ENCODE measurements around the gene CDYL2.

The CDYL2 gene

DNA sequence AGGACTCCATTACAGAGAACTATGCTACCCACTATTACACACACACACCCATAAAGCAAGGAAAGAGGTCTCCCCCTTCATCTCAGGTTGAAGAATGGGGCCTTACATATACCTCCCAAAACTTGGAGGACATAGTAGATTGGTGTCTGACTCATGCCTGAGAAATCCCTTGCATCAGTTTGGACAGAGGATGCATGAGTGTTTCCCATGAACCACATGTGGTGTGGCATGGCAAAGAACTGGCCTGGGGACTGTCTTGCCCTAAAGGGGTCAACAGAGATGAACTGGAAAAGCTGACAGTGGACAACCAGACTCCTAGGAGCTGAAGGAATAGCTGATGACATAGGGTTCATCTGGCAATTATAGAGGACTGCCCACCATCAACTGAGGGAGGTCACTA is 209.6 kb downstream of the CDYL2 start:
- H3K18ac ChIP-seq (ENCODE audit: low read length): no peak overlapping the region
- no peak overlapping the region for H4K91ac ChIP-seq (ENCODE audit: low read depth, low read length, poor library complexity)
- H3K9me3 ChIP-seq (replicated peaks in 1 of 2; ENCODE audit: control insufficient read depth in 2 of 2, insufficient read depth in 1 of 2, low read depth in 1 of 2, low read length in 2 of 2): peaks cover 0 to 1% of the 10 kb centered on the region in 2 donors
- no peak overlapping the region for H3K9ac ChIP-seq (ENCODE audit: low read depth, low read length, poor library complexity)
- no peak overlapping the region for H3K4me2 ChIP-seq (ENCODE audit: insufficient read depth, low read length, poor library complexity, severe bottlenecking)
- no peak overlapping the region for H4K8ac ChIP-seq (ENCODE audit: low read depth, low read length)
- H2AK5ac ChIP-seq (ENCODE audit: low read depth, low read length): no peak overlapping the region
- H3K36me3 ChIP-seq (replicated peaks in 1 of 2; ENCODE audit: control insufficient read depth in 2 of 2, insufficient read depth in 2 of 2, low read length in 2 of 2): no peaks in the 10 kb centered on the region
- no peak overlapping the region for H2BK12ac ChIP-seq (ENCODE audit: low read length)
- H3K79me1 ChIP-seq (ENCODE audit: low read depth, low read length): no peaks in the 10 kb centered on the region
- DNase-seq (ENCODE audit: low spot score): no peak
- H3K14ac ChIP-seq (ENCODE audit: low read length): no peak overlapping the region
- no peak overlapping the region for H2BK15ac ChIP-seq (ENCODE audit: low read length)
- no peak overlapping the region for H2AFZ ChIP-seq (ENCODE audit: low read length)
- H3K23ac ChIP-seq (ENCODE audit: low read depth, low read length, poor library complexity): no peak overlapping the region
- no peak overlapping the region for H2BK120ac ChIP-seq (ENCODE audit: low read depth, low read length)
- no peak overlapping the region for H3K4ac ChIP-seq (ENCODE audit: low read length)
- no peak overlapping the region for H2BK5ac ChIP-seq (ENCODE audit: low read length)
- no peaks in the 10 kb centered on the region for H3K27me3 ChIP-seq (ENCODE audit: control insufficient read depth in 3 of 3, insufficient read depth in 3 of 3, low read depth in 1 of 3, low read length in 3 of 3)
- H3K27ac ChIP-seq (replicated peaks; ENCODE audit: low read length): no peak overlapping the region
- H3K4me3 ChIP-seq (ENCODE audit: low read length in 2 of 2): no peak overlapping the region
- no peaks in the 10 kb centered on the region for H3K4me1 ChIP-seq (ENCODE audit: control insufficient read depth in 2 of 2, insufficient read depth in 1 of 2, low read depth in 1 of 2, low read length in 2 of 2)

DNA sequence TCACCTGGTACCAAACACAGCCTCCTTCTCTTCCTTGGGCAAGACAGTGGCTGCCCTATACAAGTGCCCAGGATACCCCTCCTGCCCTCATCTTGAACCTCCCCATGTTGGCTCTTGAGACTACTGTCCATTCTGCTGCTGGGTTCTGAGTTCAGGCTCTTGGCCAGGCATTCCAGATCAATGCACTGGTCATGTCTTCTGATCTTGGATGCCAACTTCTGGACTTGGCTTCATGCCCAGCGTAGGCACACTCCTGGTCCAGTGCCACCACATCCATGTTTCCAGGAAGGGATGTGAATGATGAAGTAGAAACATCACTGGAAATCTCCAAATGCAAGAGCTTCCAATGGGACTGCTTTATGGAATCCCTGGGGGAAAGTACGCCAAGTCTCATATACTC is 212.1 kb downstream of the CDYL2 start:
- WGBS, 2 donors (ENCODE audit: extremely low coverage in 2 of 2, insufficient read length in 2 of 2, insufficient replicate concordance in 1 of 2): no CpG with 5 or more reads among the region's 2 CpGs
- Histone ChIP-seq H3K79me1 (ENCODE audit: low read depth, low read length) (no peaks in the 10 kb centered on the region), H3K36me3 (replicated peaks in 1 of 2; ENCODE audit: control insufficient read depth in 2 of 2, insufficient read depth in 2 of 2, low read length in 2 of 2) (no peaks in the 10 kb centered on the region), H3K18ac (ENCODE audit: low read length) (no peak overlapping the region), H3K27ac (replicated peaks; ENCODE audit: low read length) (no peak overlapping the region), H2BK15ac (ENCODE audit: low read length) (no peak overlapping the region), H3K9ac (ENCODE audit: low read depth, low read length, poor library complexity) (no peak overlapping the region), H3K9me3 (replicated peaks in 1 of 2; ENCODE audit: control insufficient read depth in 2 of 2, insufficient read depth in 1 of 2, low read depth in 1 of 2, low read length in 2 of 2) (peaks cover 0 to 1% of the 10 kb centered on the region in 2 donors), H3K4me1 (ENCODE audit: control insufficient read depth in 2 of 2, insufficient read depth in 1 of 2, low read depth in 1 of 2, low read length in 2 of 2) (no peaks in the 10 kb centered on the region), H3K4me3 (ENCODE audit: low read length in 2 of 2) (no peak overlapping the region), H3K4ac (ENCODE audit: low read length) (no peak overlapping the region), H3K23ac (ENCODE audit: low read depth, low read length, poor library complexity) (no peak overlapping the region), H3K14ac (ENCODE audit: low read length) (no peak overlapping the region), H2BK12ac (ENCODE audit: low read length) (no peak overlapping the region), H2AK5ac (ENCODE audit: low read depth, low read length) (no peak overlapping the region), H2BK120ac (ENCODE audit: low read depth, low read length) (no peak overlapping the region), H2AFZ (ENCODE audit: low read length) (no peak overlapping the region), H2BK5ac (ENCODE audit: low read length) (no peak overlapping the region), H4K91ac (ENCODE audit: low read depth, low read length, poor library complexity) (no peak overlapping the region), H4K8ac (ENCODE audit: low read depth, low read length) (no peak overlapping the region), H3K4me2 (ENCODE audit: insufficient read depth, low read length, poor library complexity, severe bottlenecking) (no peak overlapping the region), H3K27me3 (ENCODE audit: control insufficient read depth in 3 of 3, insufficient read depth in 3 of 3, low read depth in 1 of 3, low read length in 3 of 3) (no peaks in the 10 kb centered on the region)
- no peak for DNase-seq (ENCODE audit: low spot score)

DNA sequence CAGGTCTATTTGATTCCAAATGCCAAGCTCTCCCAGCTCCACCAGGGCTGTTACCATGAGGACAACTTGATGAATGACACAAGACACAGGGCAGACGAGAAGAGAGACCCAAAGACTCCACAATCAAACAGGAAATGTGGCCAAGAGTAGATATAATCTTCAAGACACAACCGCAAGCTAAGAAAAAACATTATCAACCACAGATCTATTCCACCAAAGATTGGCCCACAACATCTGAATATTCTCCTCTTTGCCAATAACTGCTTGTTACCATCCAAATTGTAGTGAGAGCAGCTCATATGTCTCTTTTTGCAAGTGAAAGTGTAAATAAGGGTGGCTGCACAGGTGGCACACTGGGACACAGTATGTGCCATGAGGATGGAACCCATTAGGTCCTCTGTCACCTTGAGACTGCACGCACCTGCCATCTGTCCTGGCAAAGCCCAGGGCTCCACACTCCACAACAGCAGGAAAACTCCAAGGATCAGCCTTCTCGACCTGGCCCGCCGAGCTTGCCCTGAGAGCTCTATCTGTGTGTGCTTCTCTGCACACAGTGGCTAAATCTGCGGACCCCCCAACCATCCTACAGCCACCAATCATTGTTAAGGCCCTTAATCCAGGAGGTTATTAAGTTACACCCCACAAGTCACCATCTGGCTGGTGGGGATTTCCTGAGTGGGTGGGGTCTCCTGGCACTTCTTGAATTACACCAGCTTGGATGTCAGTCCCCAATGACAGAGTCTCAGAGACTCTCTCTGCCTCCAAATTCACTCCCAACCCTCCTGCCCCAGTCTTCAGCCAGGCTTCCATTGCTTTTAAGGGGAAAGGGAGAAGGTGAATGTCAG is 213.1 kb downstream of the CDYL2 start:
- peaks cover 0 to 1% of the 10 kb centered on the region in 2 donors for H3K9me3 ChIP-seq (replicated peaks in 1 of 2; ENCODE audit: control insufficient read depth in 2 of 2, insufficient read depth in 1 of 2, low read depth in 1 of 2, low read length in 2 of 2)
- H3K14ac ChIP-seq (ENCODE audit: low read length): no peak overlapping the region
- no peaks in the 10 kb centered on the region for H3K36me3 ChIP-seq (replicated peaks in 1 of 2; ENCODE audit: control insufficient read depth in 2 of 2, insufficient read depth in 2 of 2, low read length in 2 of 2)
- no peak overlapping the region for H3K9ac ChIP-seq (ENCODE audit: low read depth, low read length, poor library complexity)
- H3K79me1 ChIP-seq (ENCODE audit: low read depth, low read length): no peaks in the 10 kb centered on the region
- no peak overlapping the region for H2BK15ac ChIP-seq (ENCODE audit: low read length)
- H3K4ac ChIP-seq (ENCODE audit: low read length): no peak overlapping the region
- H3K27ac ChIP-seq (replicated peaks; ENCODE audit: low read length): no peak overlapping the region
- no peaks in the 10 kb centered on the region for H3K27me3 ChIP-seq (ENCODE audit: control insufficient read depth in 3 of 3, insufficient read depth in 3 of 3, low read depth in 1 of 3, low read length in 3 of 3)
- no peak overlapping the region for H3K18ac ChIP-seq (ENCODE audit: low read length)
- H2BK5ac ChIP-seq (ENCODE audit: low read length): no peak overlapping the region
- H3K4me1 ChIP-seq (ENCODE audit: control insufficient read depth in 2 of 2, insufficient read depth in 1 of 2, low read depth in 1 of 2, low read length in 2 of 2): no peaks in the 10 kb centered on the region
- no peak overlapping the region for H3K4me3 ChIP-seq (ENCODE audit: low read length in 2 of 2)
- no peak overlapping the region for H4K8ac ChIP-seq (ENCODE audit: low read depth, low read length)
- no peak overlapping the region for H2AK5ac ChIP-seq (ENCODE audit: low read depth, low read length)
- no peak for DNase-seq (ENCODE audit: low spot score)
- no peak overlapping the region for H2BK120ac ChIP-seq (ENCODE audit: low read depth, low read length)
- H3K23ac ChIP-seq (ENCODE audit: low read depth, low read length, poor library complexity): no peak overlapping the region
- no peak overlapping the region for H2AFZ ChIP-seq (ENCODE audit: low read length)
- H2BK12ac ChIP-seq (ENCODE audit: low read length): no peak overlapping the region
- no peak overlapping the region for H4K91ac ChIP-seq (ENCODE audit: low read depth, low read length, poor library complexity)
- no CpG with 5 or more reads among the region's 7 CpGs for WGBS, 2 donors (ENCODE audit: extremely low coverage in 2 of 2, insufficient read length in 2 of 2, insufficient replicate concordance in 1 of 2)
- no peak overlapping the region for H3K4me2 ChIP-seq (ENCODE audit: insufficient read depth, low read length, poor library complexity, severe bottlenecking)

DNA sequence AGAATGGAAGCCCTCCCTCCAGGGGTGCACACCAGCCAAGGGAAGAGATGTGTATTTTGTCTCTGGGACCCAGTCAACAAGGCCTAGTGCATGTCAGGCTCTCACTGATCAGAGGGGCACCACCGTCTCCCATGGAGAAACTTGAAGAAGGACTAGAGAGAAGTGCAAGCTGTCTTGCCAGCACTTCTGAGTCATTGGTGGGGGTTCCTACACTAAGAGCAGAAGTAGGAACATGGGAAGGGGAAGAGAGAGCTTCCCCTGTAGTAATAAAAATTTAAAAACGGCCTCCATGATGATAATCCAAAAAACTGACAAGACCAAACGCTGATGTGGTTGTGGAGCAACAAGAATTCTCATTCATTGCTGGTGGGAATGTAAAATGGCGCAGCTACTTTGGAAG is 217.3 kb downstream of the CDYL2 start:
- Histone ChIP-seq H4K8ac (ENCODE audit: low read depth, low read length) (no peak overlapping the region), H2BK5ac (ENCODE audit: low read length) (no peak overlapping the region), H2BK15ac (ENCODE audit: low read length) (no peak overlapping the region), H4K91ac (ENCODE audit: low read depth, low read length, poor library complexity) (no peak overlapping the region), H3K4me2 (ENCODE audit: insufficient read depth, low read length, poor library complexity, severe bottlenecking) (no peak overlapping the region), H2BK120ac (ENCODE audit: low read depth, low read length) (no peak overlapping the region), H3K18ac (ENCODE audit: low read length) (no peak overlapping the region), H3K27ac (replicated peaks; ENCODE audit: low read length) (no peak overlapping the region), H3K36me3 (replicated peaks in 1 of 2; ENCODE audit: control insufficient read depth in 2 of 2, insufficient read depth in 2 of 2, low read length in 2 of 2) (no peaks in the 10 kb centered on the region), H3K27me3 (ENCODE audit: control insufficient read depth in 3 of 3, insufficient read depth in 3 of 3, low read depth in 1 of 3, low read length in 3 of 3) (no peaks in the 10 kb centered on the region), H2AFZ (ENCODE audit: low read length) (no peak overlapping the region), H3K9ac (ENCODE audit: low read depth, low read length, poor library complexity) (no peak overlapping the region), H3K4me3 (ENCODE audit: low read length in 2 of 2) (no peak overlapping the region), H3K14ac (ENCODE audit: low read length) (no peak overlapping the region), H2AK5ac (ENCODE audit: low read depth, low read length) (no peak overlapping the region), H3K79me1 (ENCODE audit: low read depth, low read length) (no peaks in the 10 kb centered on the region), H3K4ac (ENCODE audit: low read length) (no peak overlapping the region), H3K9me3 (replicated peaks in 1 of 2; ENCODE audit: control insufficient read depth in 2 of 2, insufficient read depth in 1 of 2, low read depth in 1 of 2, low read length in 2 of 2) (no peaks in the 10 kb centered on the region), H2BK12ac (ENCODE audit: low read length) (no peak overlapping the region), H3K23ac (ENCODE audit: low read depth, low read length, poor library complexity) (no peak overlapping the region), H3K4me1 (ENCODE audit: control insufficient read depth in 2 of 2, insufficient read depth in 1 of 2, low read depth in 1 of 2, low read length in 2 of 2) (no peaks in the 10 kb centered on the region)
- WGBS, 2 donors (ENCODE audit: extremely low coverage in 2 of 2, insufficient read length in 2 of 2, insufficient replicate concordance in 1 of 2): no CpG with 5 or more reads among the region's 4 CpGs
- DNase-seq (ENCODE audit: low spot score): no peak

Measured in neuronal stem cell (in vitro differentiated cells).